Myocyte (in vitro differentiated cells): Measurements from ENCODE around the gene SPG11. TPM values are rescaled to one million over a fixed set of nuclear protein-coding genes. Genes with fewer than 3 reads are reported as not detected.
A peak's percentile ranks its signal among the peaks of the same experiment; 100 is the strongest.
"Not testable (repeated sequence)": the region's sequence is repeated elsewhere in the genome, so short reads cannot be mapped to it uniquely, and the experiment has no call there.

Source experiments
- DNase-seq: peaks from one replicate; pipeline ENCODE4 v3.0.0-alpha.2; 2012; ENCODE audit warnings: low read depth
- total RNA-seq: library from RNA; depleted of rRNA; stranded (reverse); fragments of >200 nt; gene quantifications from 2 replicates; pipeline ENCODE4 v1.2.3, GENCODE V29; 2014

Gene SPG11
- total RNA-seq, 1 donor from 2014 or later: 32.8 TPM

GRCh38 chr15:44633603-44634002 lies 29.9 kb downstream of the SPG11 start:
- DNase-seq: peak; percentile 8

DNA sequence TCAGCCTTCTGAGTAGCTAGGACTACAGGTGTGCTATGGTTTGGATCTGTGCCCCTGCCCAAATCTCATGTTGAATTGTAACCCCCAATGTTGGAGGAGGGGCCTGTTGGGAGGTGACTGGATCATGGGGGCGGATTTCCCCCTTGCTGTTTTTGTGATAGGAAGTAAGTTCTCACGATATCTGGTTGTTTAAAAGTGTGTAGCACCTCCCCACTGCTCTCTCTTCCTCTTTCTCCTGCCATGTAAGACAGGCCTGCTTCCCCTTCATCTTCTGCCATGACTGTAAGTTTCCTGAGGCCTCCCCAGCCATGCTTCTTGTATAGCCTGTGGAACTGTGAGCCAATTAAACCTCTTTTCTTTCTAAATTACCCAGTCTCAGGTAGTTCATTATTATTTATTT lies 38.2 kb downstream of the SPG11 start:
- not testable (repeated sequence) for DNase-seq

DNA sequence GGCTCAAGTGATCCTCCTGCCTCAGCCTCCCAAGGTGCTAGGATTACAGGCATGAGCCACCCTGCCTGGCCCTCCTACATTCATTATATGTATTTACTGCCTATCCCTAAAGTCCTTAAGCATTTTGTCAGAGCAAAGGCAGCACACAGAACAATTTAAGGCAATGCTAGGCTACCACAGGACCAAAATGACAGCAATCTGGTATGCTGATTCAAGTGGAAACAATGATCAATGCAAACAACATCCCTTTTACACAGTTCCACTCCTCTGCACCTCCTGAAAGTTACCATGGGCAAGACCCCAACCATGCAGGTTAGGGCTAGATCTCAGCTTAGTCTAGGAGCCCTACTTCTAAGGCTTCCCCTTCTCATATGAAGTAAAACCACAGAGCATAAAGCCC lies 40.3 kb downstream of the SPG11 start:
- DNase-seq: no peak

DNA sequence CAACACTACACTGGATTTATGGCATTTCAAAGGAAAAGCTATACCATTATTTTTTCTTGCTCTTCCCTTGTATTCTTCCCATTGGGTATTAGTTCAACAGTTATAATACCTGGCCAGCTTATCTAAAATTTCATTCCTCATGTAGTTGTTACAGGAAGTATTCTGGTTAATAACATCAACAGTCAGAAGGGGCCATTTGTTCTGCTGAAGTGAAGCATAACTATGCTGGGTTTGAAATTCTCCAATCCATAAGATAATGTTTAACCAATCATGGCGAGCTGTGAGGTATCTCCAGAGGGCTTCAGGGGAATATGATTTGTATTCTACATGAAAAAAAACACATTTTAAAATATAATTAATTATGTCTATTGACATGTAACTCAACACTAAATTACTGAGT lies 43.4 kb downstream of the SPG11 start:
- no peak for DNase-seq

GRCh38 chr15:44616974-44617373 lies 46.5 kb downstream of the SPG11 start:
- DNase-seq: no peak

- no peak for DNase-seq
These were observed 56.7 kb downstream of the SPG11 start for GRCh38 chr15:44606740-44607139.

DNA sequence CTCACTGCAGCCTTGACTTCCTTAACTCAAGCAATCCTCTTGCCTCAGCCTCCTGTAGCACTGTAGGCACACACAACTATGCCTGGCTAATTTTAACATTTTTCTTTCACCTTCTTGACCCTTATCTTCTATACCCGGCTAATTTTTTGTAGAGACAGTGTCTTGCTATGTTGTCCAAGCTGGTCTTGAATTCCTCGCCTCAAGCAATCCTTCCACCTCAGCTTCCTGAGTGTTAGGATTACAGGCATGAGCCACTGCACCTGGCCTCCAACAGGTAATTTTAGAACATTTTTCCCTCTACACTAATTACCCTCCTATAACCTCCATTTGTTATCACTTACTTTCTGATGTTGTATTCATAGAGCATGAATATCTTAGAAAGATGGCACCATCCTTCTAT lies 60.3 kb downstream of the SPG11 start:
- DNase-seq: no peak

- no peak for DNase-seq
These were observed 64.6 kb downstream of the SPG11 start for GRCh38 chr15:44598892-44599291.

DNA sequence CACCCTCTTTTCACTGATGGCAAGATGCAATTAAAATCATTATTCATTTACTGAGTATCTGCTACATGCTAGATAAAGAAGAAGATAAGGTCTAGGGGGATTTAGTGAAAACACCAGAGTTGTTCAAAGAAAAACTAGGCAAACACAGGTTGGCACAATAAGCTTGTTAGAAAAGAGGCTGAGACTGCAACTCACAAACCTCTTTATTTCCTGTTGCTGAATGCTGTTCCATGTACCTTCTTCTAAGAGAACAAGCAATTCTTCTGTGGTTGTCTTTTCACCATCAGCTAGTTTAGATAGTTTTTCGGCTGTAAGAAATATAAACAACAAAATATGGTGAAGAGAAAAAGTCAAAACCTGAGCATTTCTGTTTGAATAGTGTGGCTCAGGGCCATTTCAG lies 65.4 kb downstream of the SPG11 start:
- no peak for DNase-seq

DNA sequence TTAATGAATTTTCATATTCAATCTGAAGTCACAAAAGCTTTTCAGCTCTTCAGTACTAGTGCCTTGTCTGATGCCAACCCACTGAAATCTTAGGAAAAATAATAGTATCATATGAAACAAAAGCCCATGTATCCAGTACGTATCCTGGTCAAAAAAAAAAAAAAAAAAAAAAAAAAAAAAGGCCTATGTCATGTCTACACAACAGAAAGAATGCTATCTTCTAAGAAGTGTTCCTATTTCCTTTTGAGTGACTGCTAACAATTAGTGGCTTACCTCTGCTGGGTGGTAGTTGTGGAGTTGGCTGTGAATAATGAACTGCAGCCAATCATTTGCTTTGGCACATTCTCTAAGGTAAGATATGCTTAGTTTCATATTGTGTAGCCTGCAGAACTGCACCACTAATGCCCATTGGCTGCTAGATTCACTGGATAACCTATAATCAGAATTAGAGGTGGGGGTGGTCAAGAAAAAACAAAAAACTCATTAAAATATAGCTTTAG lies 66.9 kb downstream of the SPG11 start:
- DNase-seq: no peak

- no peak for DNase-seq
These were observed 67.6 kb downstream of the SPG11 start for GRCh38 chr15:44595656-44596510.

DNA sequence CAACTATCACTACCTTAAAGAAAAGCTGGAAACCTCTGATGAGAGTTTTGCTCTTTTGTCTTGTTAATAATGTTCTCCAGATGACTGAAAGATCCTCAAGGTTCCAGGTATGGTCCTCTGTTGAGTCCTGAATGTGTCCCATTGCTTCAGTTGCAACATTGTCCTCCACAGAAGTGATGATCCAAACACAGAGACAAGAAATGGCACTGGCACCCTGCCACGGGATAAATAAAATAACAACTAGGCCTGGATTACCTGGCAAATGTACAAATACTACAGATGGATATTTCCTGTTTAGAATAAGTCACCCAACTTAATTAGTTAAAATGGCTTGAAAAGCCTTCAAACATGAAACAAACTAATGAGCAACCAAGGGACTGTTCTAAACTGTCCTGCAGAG lies 68.2 kb downstream of the SPG11 start:
- no peak for DNase-seq

GRCh38 chr15:44593042-44593736 lies 70.3 kb downstream of the SPG11 start:
- no peak for DNase-seq

- no peak for DNase-seq
These were observed 72.1 kb downstream of the SPG11 start for GRCh38 chr15:44591326-44591725.

DNA sequence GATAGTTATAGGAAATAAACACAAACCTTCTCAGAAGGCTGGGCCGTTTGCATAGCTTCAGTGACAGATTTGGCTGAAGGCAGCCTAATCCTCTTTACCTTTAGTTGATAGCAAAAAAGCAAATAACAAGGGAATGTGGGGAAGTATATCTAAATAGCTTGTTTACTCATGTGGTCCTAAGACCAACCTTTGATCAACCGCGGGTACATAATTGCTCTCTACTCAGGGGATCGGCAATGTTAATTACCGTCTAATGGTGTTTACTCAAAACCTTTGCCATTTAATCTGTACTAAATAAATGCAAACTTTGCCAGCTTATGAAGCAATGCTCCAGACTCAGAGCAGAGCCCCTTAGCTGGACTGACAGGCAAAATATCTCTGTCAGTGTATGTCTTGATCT lies 74.9 kb downstream of the SPG11 start:
- DNase-seq: no peak

GRCh38 chr15:44585633-44586032 lies 77.8 kb downstream of the SPG11 start:
- DNase-seq: no peak

DNA sequence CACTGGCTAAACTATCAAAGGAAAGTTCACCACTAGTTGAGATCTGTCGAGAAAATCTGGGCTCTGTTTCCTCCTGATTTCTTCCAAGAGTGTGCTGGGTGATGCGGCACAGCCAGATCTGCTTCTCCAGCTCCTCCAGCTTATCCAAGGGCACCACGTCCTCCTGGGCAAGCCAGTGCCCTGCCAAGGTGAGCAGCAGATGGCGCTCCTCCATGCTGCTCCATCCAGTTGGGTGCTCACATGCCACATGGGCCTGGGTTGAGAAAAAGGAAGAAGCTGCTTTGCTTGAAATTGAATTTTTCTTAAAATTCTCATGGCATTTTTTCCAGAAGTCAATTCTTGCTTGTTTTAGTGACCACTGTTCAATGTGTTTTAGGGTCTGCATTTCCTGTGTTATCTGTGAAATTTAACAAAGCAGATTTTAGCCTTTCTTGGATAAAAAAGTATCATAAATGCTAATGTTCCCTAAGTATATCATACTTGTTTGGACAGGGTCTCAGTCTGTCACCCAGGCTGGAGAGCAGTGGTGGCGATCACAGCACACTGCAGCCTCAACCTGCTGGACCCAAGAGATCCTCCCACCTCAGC lies 79.2 kb downstream of the SPG11 start:
- DNase-seq: peak; percentile 23

- no peak for DNase-seq
These were observed 83.4 kb downstream of the SPG11 start for GRCh38 chr15:44580105-44580504.

- no peak for DNase-seq
These were observed 88.7 kb downstream of the SPG11 start for GRCh38 chr15:44574734-44575133.

DNA sequence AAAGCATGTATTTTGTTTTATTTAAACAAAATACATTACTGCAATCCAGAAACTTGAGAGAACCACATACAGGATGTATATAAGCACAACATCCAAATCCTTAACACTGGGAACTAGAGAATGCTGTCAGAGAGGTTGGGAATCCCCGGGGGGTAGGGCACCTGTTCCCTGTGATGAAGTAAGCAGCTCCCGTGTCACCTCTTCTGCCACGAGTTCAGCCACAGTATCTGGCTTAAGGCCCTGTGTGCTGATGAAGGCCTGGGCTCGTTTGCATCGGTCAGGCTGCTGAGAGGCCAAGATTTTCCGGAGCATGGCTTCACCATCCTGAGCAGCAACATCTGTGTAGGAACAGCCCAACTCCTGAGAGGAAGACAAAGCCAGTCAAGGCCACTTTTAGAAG lies 90.1 kb downstream of the SPG11 start:
- DNase-seq: peak; percentile 72

GRCh38 chr15:44570361-44570760 lies 93.1 kb downstream of the SPG11 start:
- DNase-seq: no peak

DNA sequence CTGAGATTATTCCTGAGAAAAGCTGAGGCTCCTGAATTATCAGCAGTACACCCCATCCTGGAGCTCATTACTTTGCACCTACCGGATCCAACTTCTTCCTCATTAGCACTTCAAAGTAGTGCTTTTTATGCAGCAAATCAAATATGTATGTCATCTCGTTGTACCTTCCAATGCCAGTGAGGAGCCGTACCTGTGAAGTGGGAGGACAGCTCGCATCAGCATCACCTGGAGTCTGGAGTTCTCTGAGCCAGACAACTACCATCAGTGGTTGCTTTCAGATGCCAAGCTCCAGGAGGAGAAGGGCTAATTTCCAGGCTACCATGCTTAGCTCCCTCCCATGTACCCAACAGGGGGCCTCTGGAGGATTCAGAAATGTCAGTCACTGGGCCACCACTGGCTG lies 94.1 kb downstream of the SPG11 start:
- no peak for DNase-seq
